ENCODE data around the gene IRF2BP2.

IRF2BP2 gene

DNA sequence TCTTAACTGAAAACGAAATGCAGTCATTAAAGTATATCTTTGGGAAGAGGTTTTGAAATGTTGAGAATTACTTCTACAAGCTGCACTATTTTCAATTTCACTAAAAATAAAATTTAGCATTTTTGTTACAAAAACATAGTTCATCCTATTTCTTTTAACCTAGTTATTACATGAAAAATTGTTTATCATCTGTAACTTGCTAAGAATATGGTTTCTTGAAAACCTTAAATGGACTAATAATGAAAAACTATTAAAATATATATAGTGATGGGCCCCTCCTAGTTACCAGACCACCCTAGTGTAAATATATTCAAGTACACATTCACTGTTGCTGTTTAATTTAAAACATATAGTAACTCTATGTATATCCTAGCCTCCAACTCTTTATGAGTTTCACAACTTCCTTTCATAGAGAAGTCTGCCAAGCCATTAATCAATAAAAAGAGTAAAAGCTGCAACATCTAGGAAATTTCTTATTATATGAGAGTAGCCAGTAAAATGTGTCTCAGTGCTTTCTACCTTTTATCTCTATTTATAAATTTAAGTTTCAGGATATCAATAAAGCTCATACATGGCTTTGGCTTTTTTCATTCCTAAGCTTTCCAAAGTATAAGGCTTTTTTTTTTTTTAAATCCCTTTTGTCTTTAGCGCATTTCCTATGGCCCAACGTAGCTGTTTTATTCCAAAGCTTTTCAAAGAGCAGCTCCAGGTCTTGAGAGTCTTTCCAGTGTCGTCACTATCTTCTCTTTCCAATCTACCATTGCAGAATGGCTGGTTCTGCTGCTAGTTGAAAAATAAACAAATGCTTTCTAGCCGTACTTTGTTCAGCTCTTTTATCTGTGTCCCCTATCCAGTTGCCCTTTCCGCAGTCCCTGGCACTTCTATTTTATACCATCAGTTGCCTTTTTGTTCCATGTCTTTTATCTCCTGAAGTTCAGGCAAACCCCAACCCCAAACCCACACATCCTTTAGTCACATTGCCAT, 6.5 kb downstream of the IRF2BP2 start:
- no peak for DNase-seq (ENCODE audit: low read depth, low spot score)
- H3K9ac ChIP-seq (ENCODE audit: insufficient read length, low read depth) = no peak overlapping the region
- no peaks in the 10 kb centered on the region for H3K9me3 ChIP-seq (ENCODE audit: insufficient read depth, low read length)
- H3K4me1 ChIP-seq (ENCODE audit: insufficient read depth, insufficient read length) = peaks cover 10% of the 10 kb centered on the region
- H3K4me3 ChIP-seq (ENCODE audit: insufficient read length, low read depth) = no peak overlapping the region
- TF ChIP-seq YY1 (IDR thresholded peaks at IDR 0.05; ENCODE audit: insufficient read depth, insufficient read length) (no peak), SUZ12 (IDR thresholded peaks at IDR 0.05; ENCODE audit: extremely low read depth, insufficient read depth, insufficient read length) (no peak), ZNF274 (IDR thresholded peaks at IDR 0.05; ENCODE audit: low read depth, low read length) (no peak)
- peaks cover 45% of the 10 kb centered on the region for H3K36me3 ChIP-seq (ENCODE audit: insufficient read depth, insufficient read length, low read length)
- no peaks in the 10 kb centered on the region for H3K27me3 ChIP-seq (ENCODE audit: insufficient read depth, insufficient read length)

DNA sequence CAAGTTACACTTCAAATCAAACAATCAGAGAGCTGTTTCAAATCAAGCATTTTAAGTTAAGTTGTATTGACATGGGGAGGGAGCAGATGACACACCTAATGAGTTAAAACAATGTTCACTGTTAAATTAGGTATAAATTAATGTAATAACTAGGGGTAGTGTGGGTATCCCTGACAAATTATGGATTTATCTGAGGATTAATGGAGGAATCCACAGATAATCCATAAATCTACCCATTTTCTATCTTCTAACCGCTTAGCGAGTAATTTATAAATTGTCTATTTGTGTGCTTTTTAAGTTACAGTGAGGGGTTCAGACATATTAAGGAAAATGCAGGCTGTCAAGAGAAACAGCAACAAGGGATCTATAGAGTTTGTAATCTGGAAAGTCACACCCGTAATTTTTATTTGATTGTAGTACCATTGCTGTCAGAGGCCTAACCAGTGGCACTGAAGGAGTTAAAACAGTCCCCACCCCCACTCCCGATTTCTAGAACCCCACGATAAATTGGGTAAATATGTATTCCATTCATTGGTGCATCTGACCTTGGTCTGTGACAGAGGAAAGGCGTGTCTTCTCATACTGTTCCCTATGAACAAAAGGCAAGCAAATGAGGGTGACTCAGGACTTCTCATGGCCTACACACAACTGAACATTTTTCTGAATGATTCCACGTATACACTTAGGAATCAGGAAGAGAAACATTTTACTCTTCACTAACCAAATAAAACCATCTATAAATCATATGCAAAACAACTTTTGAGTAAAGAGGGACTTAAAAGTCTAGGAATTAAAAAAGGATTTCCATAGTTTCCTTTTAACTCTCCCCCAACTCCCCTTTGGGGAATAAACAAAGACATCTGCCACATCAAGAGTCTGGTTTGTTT, 7.4 kb downstream of the IRF2BP2 start:
- no peaks in the 10 kb centered on the region for H3K27me3 ChIP-seq (ENCODE audit: insufficient read depth, insufficient read length)
- peaks cover 7% of the 10 kb centered on the region for H3K4me1 ChIP-seq (ENCODE audit: insufficient read depth, insufficient read length)
- no peak overlapping the region for H3K4me3 ChIP-seq (ENCODE audit: insufficient read length, low read depth)
- no peak for DNase-seq (ENCODE audit: low read depth, low spot score)
- no peaks in the 10 kb centered on the region for H3K9me3 ChIP-seq (ENCODE audit: insufficient read depth, low read length)
- H3K36me3 ChIP-seq (ENCODE audit: insufficient read depth, insufficient read length, low read length) = peaks cover 36% of the 10 kb centered on the region
- TF ChIP-seq SUZ12 (IDR thresholded peaks at IDR 0.05; ENCODE audit: extremely low read depth, insufficient read depth, insufficient read length) (no peak), ZNF274 (IDR thresholded peaks at IDR 0.05; ENCODE audit: low read depth, low read length) (no peak), YY1 (IDR thresholded peaks at IDR 0.05; ENCODE audit: insufficient read depth, insufficient read length) (no peak)
- H3K9ac ChIP-seq (ENCODE audit: insufficient read length, low read depth) = no peak overlapping the region

GRCh38 chr1:234601301-234602017, 8.5 kb downstream of the IRF2BP2 start:
- DNase-seq (ENCODE audit: low read depth, low spot score) = no peak
- Histone ChIP-seq H3K9ac (ENCODE audit: insufficient read length, low read depth) (no peak overlapping the region), H3K36me3 (ENCODE audit: insufficient read depth, insufficient read length, low read length) (peaks cover 25% of the 10 kb centered on the region), H3K27me3 (ENCODE audit: insufficient read depth, insufficient read length) (no peaks in the 10 kb centered on the region), H3K4me1 (ENCODE audit: insufficient read depth, insufficient read length) (peaks cover 3% of the 10 kb centered on the region), H3K4me3 (ENCODE audit: insufficient read length, low read depth) (no peak overlapping the region), H3K9me3 (ENCODE audit: insufficient read depth, low read length) (no peaks in the 10 kb centered on the region)
- TF ChIP-seq ZNF274 (IDR thresholded peaks at IDR 0.05; ENCODE audit: low read depth, low read length) = no peak
- no peak for TF ChIP-seq YY1 (IDR thresholded peaks at IDR 0.05; ENCODE audit: insufficient read depth, insufficient read length)
- TF ChIP-seq SUZ12 (IDR thresholded peaks at IDR 0.05; ENCODE audit: extremely low read depth, insufficient read depth, insufficient read length) = no peak

- DNase-seq (ENCODE audit: low read depth, low spot score) = no peak
- TF ChIP-seq SUZ12 (IDR thresholded peaks at IDR 0.05; ENCODE audit: extremely low read depth, insufficient read depth, insufficient read length) (no peak), ZNF274 (IDR thresholded peaks at IDR 0.05; ENCODE audit: low read depth, low read length) (no peak), YY1 (IDR thresholded peaks at IDR 0.05; ENCODE audit: insufficient read depth, insufficient read length) (no peak)
- Histone ChIP-seq H3K4me1 (ENCODE audit: insufficient read depth, insufficient read length) (peaks cover 3% of the 10 kb centered on the region), H3K27me3 (ENCODE audit: insufficient read depth, insufficient read length) (no peaks in the 10 kb centered on the region), H3K9ac (ENCODE audit: insufficient read length, low read depth) (peak overlapping the region; percentile 73), H3K4me3 (ENCODE audit: insufficient read length, low read depth) (no peak overlapping the region), H3K9me3 (ENCODE audit: insufficient read depth, low read length) (no peaks in the 10 kb centered on the region), H3K36me3 (ENCODE audit: insufficient read depth, insufficient read length, low read length) (peaks cover 17% of the 10 kb centered on the region)
Observed at GRCh38 chr1:234600418-234601281, 9.3 kb downstream of the IRF2BP2 start.

DNA sequence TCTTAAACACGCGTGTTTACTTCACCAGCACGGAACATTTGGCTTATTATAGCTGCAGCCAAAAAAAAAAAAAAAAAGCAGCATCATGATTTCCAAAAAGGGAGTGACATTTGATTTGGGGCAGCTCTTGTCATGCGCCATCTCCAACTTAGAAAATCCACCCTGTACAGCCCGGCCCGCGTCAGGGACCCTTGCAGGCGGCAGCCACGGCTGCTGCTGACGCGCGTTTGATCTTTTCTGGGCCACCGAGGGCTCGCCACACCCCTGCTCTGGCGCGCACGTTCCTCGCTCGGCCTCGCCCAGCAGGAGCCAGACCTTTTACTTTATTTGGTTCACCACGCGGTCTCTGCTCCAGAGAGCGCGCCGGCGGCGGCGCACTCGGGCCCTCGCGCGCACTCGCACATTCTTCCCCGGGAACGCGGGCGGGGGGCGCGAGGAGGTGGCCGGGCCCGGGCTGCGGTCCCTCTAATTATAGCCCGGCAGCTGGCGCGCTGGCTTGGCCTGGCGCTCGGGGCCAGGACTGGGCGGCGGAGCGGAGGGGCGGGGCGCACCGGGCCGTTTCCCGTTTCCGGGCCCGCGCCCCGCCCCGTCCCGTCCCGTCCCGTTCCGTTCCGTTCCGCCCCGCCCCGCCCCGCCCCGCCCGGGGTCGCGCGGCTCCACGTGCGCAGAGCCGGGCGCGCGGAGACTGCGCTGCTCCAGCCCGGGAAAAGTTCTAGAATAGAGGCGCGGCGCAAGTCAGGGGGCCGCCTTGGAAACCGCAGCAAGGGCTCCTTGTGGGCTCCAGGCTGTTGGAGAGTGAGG, 10.2 kb downstream of the IRF2BP2 start:
- peaks cover 3% of the 10 kb centered on the region for H3K4me1 ChIP-seq (ENCODE audit: insufficient read depth, insufficient read length)
- DNase-seq (ENCODE audit: low read depth, low spot score) = peak; percentile 67
- peaks cover 12% of the 10 kb centered on the region for H3K36me3 ChIP-seq (ENCODE audit: insufficient read depth, insufficient read length, low read length)
- H3K9ac ChIP-seq (ENCODE audit: insufficient read length, low read depth) = peak overlapping the region; percentile 80
- H3K27me3 ChIP-seq (ENCODE audit: insufficient read depth, insufficient read length) = no peaks in the 10 kb centered on the region
- H3K9me3 ChIP-seq (ENCODE audit: insufficient read depth, low read length) = no peaks in the 10 kb centered on the region
- TF ChIP-seq YY1 (IDR thresholded peaks at IDR 0.05; ENCODE audit: insufficient read depth, insufficient read length) = no peak
- no peak for TF ChIP-seq ZNF274 (IDR thresholded peaks at IDR 0.05; ENCODE audit: low read depth, low read length)
- no peak for TF ChIP-seq SUZ12 (IDR thresholded peaks at IDR 0.05; ENCODE audit: extremely low read depth, insufficient read depth, insufficient read length)
- peak overlapping the region; percentile 54 for H3K4me3 ChIP-seq (ENCODE audit: insufficient read length, low read depth)

Measured in NT2/D1 (cell line).